Dedifferentiated amniotic fluid mesenchymal stem cell (primary cell): Measurements from ENCODE around the gene KIZ.
A peak's percentile ranks its signal among the peaks of the same experiment; 100 is the strongest.
"Not testable (repeated sequence)": the region's sequence is repeated elsewhere in the genome, so short reads cannot be mapped to it uniquely, and the experiment has no call there.

ENCODE experiments used
- DNase-seq: peaks from one replicate; pipeline ENCODE4 v3.0.0-alpha.2; 2016; ENCODE audit errors: extremely low spot score

KIZ gene

GRCh38 chr20:21139881-21140566, 14.1 kb downstream of the KIZ start:
- DNase-seq: no peak

DNA sequence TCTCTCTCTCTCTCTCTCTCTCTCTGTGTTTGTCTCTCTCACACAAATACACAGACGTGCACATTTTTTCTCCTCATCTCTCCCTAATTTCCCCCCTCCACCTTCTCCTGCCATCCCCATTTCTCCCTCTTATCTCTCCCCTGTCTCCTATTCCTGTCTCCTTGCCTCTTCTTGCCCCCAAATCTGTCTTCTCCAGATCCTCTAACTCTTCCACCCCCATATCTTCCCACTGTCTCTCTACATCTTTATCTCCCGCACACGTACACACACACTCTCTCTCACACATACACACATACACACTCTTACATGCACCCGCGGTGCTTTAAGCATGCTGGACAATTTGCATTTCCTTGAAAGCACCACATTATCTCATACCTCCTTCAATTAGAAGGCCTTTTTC, 15.9 kb downstream of the KIZ start:
- DNase-seq: no peak

DNA sequence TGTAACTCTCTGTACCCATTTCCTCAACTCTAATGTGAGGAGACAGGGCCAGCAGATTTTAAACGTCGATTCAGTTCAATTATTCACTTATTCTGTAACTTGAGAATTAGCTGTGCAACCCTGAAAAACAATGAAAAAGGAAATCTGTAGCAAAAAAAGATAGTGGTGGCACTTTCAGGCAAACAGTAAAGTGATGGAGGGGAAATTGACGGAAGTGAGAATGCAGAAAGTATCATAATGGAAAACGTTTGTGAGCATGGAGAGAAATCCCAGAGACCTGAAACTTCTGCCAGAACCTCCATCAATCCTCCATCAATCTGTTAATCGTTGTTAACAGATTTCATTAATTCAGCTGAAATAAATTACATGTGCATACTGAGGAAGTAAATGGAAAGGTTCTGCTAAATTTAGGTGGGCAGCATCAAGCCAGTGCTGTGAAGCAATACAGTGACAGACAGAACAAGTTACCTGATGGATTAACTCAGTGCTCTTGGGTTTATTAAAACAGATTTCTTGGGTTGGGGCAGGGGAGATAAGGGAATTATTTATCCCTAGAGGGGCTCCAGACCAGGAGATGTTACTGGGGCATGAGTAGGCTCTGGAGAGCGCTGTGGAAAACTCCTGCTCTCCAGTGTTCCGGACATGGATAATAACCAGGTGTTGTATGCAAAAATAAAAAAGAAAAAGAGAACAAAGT, 17.5 kb downstream of the KIZ start:
- DNase-seq: no peak

GRCh38 chr20:21145424-21145823, 19.5 kb downstream of the KIZ start:
- no peak for DNase-seq

GRCh38 chr20:21146215-21146614, 20.3 kb downstream of the KIZ start:
- no peak for DNase-seq

DNA sequence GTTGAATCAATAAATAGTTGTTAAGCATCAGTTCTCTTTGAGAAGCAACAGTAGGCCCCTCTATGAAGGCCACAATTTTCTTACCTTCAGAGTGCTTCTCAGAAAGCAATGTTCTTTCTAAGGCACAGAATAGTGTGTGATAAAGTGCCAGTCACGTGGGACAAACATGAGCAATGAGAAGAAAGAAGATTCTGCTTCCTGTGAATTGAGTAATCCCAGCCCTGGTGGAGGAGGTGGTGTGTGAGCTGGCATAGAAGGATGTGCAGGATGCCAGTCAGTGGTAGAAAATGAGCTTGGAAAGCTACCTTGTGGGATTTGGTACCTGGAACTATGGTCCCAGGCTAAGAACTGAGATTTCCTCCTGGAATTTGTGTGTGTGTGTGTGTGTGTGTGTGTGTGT, 21.7 kb downstream of the KIZ start:
- DNase-seq: no peak

DNA sequence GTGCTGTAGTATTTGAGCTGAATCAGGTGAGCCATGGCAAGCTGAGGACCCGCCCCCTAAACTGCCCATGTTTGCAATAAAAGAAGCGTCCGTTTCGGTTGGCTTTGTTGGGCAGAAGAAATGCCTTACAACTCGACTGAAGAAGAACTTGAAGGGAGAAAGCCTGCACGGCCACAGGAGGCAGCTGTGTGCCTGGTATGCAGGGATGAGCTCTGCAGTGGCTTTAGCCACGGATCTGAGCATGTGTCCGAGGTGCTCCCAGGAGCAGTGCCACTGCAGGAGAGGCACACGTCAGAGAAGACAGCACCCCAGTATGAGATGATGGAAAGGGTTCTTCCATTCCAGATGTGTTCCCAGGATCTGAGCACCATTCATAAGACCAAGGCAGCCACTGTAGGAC, 23.5 kb downstream of the KIZ start:
- no peak for DNase-seq

DNA sequence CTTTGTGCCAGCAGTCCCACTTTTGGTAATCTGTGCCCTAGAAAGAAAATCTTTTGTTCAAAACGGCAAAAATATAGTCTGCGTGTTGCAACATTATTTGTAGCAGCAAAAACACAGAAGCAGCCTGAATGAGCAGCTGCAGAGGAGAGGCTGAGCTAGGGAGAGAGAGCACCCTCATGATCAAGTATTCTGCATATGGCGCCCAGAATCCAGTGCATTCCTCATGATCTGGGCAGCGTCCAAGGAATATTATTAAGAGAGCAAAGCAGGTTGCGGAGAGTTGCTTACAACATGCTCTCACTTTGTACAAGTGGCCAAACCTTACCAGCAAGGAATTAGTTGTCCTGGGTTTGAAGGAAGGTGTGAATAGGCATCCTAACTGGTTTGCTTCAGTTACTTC, 25.9 kb downstream of the KIZ start:
- no peak for DNase-seq

DNA sequence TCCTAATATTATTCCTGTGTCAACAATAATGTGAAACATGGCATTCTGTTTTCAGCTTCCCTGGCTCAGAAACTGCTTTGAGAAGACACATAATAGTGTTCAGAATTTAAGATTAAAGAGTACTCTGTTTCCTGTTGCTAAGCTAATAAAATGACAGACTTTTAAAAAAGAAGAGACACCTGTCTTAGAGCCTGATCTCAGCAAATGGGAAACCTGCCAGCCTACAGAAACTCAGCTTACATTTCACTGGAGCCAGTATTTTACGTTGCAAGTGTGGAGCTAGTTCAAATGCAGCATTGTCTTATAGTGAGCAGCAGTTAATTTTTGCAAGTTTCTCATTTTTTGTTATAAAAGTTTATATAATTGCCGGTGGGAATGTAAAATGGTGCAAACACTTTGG, 28.8 kb downstream of the KIZ start:
- DNase-seq: no peak

- no peak for DNase-seq
These were observed 29.4 kb downstream of the KIZ start for GRCh38 chr20:21155268-21155667.

DNA sequence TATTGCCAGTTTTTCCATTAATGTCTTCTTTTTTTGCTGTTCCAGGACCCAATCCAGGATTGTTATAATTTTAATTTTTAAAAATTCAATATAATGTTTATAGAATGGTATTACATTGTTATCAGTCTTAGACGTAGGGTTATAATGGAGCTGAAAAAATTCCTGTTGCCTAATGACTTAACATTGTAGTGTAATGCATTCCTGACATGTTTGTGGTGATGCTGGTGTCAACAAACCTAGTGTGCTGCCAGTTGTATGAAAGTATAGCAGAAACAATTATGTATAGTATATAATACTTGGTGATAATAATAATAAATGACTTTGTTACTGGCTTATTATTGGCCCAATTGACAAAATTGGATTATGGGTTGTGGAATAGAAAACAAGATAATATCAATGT, 30.4 kb downstream of the KIZ start:
- peak; percentile 55 for DNase-seq

GRCh38 chr20:21157006-21157405, 31.1 kb downstream of the KIZ start:
- DNase-seq: no peak

DNA sequence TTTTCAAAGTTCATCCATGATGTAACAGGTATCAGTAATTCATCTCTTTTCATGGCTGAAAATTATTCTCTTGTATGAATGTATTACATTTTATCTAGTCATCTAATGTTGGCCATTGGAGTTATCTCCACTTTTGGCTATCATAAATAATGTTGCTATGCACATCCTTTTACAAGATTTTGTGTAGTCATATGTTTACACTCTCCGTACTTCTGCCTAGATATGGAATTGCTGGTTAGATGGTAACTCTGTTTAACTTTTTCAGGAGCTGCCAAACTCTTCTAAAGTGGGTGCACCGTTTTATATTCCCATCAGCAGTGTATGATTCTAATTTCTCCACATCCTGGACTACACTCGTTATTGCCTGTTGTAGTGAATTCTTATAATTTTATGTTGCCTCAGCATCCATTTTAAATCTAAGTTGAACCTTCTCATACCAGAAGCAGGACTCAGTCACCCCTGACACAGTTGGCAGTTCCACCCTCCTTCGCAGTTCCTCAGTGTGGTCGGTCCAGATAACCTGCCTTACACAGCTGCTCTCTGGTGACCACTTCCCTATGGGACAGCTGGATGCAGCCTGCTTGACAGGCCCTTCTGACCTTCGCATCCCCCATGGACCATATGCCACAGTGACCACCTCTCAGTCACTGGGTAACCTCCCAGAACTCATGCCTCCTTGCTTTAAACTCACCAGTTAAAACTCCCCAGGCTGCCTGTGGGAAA, 33.9 kb downstream of the KIZ start:
- no peak for DNase-seq

DNA sequence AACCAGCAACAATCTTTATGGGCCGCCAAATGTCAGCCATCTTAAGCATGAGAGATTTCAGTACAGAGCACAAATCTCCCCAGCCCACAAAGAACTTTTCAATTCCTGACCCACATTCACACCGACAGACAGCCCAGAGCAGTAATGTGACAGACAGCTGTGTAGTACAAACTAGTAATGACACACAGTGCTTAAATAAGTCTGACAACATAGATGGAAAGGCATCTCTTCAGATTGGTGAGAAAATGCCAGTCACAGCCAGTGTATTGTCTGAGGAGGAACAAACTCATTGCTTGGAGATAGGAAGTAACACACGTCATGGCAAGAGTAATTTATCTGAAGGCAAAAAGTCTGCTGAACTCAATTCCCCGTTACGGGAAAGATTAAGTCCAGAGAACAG, 36.0 kb downstream of the KIZ start:
- no peak for DNase-seq

GRCh38 chr20:21162631-21163030, 36.7 kb downstream of the KIZ start:
- DNase-seq: no peak

DNA sequence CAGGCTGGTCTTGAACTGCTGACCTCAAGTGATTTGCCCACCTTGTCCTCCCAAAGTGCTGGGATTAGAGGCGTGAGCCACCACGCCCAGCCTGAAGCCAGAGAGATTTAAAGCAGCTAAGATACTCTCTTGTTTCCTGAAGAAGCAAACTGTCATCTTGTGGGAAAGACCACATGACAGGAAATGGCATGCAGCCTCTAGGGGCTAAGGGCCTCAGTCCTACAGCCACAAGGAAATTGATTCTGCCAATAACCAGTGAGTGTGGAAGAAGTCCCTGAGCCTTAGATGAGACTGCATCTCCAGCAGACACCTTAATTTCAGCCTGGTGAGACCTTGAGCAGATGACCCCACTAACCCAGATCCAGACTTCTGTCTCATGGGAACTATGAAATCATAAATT, 40.9 kb downstream of the KIZ start:
- no peak for DNase-seq

DNA sequence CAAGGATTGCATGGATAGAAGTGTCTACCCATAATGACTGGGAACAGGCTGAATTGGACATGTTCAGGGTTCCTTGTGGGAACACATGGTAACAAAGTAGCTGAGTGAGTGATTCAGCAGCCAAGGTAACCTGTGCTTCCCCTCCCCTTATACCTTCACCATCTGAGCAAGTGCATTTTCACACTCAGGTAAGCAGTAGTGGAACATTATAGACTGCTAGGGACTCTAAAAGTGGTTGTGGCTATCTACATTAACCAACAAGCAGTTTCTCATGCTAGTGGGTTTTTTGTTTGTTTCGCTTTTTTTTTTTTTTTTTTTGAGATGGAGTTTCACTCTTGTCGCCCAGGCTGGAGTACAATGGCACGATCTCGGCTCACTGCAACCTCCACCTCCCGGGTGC, 41.4 kb downstream of the KIZ start:
- no peak for DNase-seq

DNA sequence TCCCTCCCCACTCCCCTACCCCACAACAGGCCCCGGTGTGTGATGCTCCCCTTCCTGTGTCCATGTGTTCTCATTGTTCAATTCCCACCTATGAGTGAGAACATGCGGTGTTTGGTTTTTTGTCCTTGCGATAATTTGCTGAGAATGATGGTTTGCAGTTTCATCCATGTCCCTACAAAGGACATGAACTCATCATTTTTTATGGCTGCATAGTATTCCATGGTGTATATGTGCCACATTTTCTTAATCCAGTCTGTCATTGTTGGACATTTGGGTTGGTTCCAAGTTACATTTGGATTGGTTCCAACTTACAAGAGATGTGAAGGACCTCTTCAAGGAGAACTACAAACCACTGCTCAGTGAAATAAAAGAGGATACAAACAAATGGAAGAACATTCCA, 42.2 kb downstream of the KIZ start:
- not testable (repeated sequence) for DNase-seq

GRCh38 chr20:21172626-21173025, 46.7 kb downstream of the KIZ start:
- no peak for DNase-seq

DNA sequence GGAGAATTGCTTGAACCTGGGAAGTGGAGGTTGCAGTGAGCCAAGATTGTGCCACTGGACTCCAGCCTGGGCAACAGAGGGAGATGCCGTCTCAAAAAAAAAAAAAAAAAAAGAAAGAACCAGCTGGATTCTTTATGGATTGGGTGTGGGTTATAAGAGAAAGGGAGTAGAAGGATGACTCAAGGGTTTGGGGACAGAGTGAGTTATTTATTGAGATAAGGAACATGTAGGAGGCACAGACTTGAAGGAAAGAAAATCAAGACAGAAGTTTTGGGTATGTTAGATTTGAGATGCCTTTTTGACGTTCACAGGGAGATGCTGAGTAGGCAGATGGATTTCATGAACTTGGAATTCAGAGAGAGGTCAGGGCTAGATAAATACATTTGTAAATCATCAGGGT, 47.6 kb downstream of the KIZ start:
- DNase-seq: no peak

DNA sequence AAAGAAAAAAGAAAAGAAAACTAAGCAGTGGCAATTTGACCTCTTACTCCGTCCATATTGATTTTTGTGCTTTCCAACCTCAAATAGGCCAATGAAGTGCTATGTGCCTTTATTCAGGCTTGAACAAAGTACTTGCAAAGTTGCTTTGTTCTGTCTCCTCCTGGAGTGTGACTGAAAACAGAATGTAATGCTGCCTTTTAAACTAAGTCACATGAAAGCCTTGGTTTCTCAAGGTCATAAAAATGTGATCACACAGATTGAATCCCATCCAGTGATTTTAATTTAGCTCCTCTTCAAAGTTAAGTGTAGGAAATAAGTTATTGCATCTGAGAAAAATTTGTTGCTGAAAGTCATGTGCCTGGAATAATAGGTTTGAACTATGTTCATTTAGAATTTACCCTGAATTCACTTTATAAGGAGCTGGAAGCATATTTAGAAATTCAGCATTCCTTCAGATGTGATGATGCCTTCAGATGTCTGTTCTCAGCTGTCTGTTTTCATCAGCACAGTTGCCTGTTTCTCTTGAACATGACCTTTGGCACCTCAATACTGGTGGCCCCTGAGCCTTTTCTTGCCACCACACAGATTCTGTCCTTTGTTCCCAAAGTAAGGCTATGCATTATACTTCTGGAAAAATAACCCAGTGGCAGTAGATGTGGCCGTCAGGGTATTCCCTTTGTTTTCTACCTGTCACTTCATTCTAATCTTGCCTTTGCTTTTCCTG, 48.8 kb downstream of the KIZ start:
- DNase-seq: no peak

- no peak for DNase-seq
These were observed 49.6 kb downstream of the KIZ start for GRCh38 chr20:21175433-21175832.
